GM13976 (cell line): ENCODE data around the gene FAM200A.

Experiments
- DNase-seq: peaks from one replicate; pipeline ENCODE4 v3.0.0; 2012; ENCODE audit warnings: low spot score
- CTCF ChIP-seq: IDR thresholded peaks from 2 replicates; pipeline ENCODE4 v1.5.1; 2012; ENCODE audit warnings: borderline replicate concordance, mild to moderate bottlenecking; ENCODE audit not compliant: insufficient read depth; ENCODE audit errors: extremely low read depth, missing control alignments, control extremely low read depth
- in situ Hi-C: fragments of 300-500 bp; cut with MboI; formaldehyde crosslinking; loops from one replicate; pipeline ENCODE4 v1.12.0; 2022; ENCODE audit warnings: low sequenced_read_pairs, mixed read lengths, inconsistent platforms; ENCODE audit not compliant: unreplicated experiment

The FAM200A gene

GRCh38 chr7:99562832-99563231 lies 10.9 kb upstream of the FAM200A start:
- TF ChIP-seq CTCF, result no peak

GRCh38 chr7:99562114-99562784 lies 10.3 kb upstream of the FAM200A start:
- DNase-seq, result no peak
- TF ChIP-seq CTCF, result no peak
- in situ Hi-C loops, result no loop called here

More at GRCh38 chr7:99562832-99563231, 10.9 kb upstream of the FAM200A start:
- no peak for DNase-seq
- in situ Hi-C loops, result no loop called here

DNA sequence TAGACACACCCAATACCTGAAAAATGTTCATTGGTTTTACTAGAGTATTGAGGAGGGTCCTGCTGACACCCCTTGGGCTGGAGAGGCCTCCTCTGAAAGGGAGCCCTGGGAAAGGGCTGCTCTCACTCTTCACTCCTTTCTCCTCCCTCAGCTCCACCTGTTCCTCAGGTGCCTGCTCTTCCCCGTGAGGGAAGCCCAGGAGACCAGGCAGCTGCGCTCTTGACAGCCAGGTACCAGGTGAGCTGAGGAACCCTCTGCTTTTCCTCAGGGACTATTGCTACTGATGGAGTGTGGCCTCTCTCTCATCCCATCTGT lies 9.8 kb upstream of the FAM200A start:
- DNase-seq, result no peak
- TF ChIP-seq CTCF, result no peak
- in situ Hi-C loops, result no loop called here

DNA sequence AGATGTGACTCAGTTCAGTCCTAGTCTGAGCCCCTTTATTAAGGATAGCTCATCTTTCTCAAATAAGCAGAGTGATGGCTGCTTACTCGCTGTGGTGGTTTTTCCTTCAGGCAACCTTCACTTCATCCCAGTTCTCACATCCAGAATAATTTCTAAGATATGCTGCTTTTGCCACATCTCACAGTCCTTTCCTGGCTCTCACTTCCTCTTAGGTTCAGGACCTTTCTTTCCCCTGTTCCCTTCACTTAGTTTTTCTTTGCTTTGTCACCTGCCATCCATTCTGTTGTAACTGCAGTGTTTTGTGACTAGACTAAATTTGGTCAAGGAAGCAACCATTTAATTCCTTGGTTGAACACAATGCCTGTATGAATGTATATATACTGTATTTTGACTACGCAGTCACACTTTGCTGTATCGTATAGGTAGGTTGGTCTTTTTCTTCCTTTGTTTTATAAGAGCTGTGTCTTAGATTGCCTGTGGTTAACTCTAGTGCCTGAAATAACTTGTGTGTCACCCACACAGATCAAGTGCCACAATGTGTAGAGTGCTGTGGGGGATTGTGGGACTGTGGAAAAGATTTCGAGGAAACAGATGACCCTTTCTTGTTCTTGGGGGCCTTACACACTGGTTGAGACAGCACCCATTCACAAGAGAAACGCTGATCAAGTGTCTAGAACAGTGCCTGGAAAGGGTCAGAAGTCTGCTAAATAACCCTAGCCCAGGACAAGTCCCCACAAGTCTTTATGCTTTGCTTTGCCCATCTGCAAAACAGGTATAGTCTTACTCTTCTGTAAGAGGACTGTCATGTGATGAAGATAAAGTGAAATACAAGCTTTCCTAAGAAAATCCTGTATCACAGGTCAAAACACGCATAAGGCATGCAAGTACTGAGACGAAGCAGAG lies 9.2 kb upstream of the FAM200A start:
- no peak for DNase-seq
- no peak for TF ChIP-seq CTCF
- in situ Hi-C loops, result no loop called here

- DNase-seq, result no peak
- no peak for TF ChIP-seq CTCF
- in situ Hi-C loops, result no loop called here
Observed at GRCh38 chr7:99559175-99559915, 7.4 kb upstream of the FAM200A start.
